Smooth muscle cell (in vitro differentiated cells): Measurements from ENCODE around the gene RAB3D. TPM values are rescaled to one million over a fixed set of nuclear protein-coding genes. Genes with fewer than 3 reads are reported as not detected.
"Not testable (repeated sequence)": the region's sequence is repeated elsewhere in the genome, so short reads cannot be mapped to it uniquely, and the experiment has no call there.

Experiments
- DNase-seq: peaks from one replicate; lab custom pipeline; 2025; ENCODE audit not compliant: unreplicated experiment; lab: John Stamatoyannopoulos, UW
- H2AFZ ChIP-seq: fragments of 200-600 bp; sonication (generic); 2 replicates; pipeline ENCODE4 v1.6.0; 2016; ENCODE audit warnings: antibody characterized with exemption, low read depth, mild to moderate bottlenecking
- H3F3A ChIP-seq: fragments of 200-600 bp; sonication (generic); 2 replicates; pipeline ENCODE4 v1.6.0; 2017; ENCODE audit warnings: antibody characterized with exemption, low read depth
- H3K27ac ChIP-seq: fragments of 200-600 bp; sonication (generic); 2 replicates; pipeline ENCODE4 v1.5.1; 2016; ENCODE audit warnings: low read depth, mild to moderate bottlenecking
- H3K27me3 ChIP-seq: fragments of 200-600 bp; sonication (generic); 2 replicates; pipeline ENCODE4 v1.6.1; 2016; ENCODE audit warnings: low read depth, mild to moderate bottlenecking
- H3K36me3 ChIP-seq: fragments of 200-600 bp; sonication (generic); 2 replicates; pipeline ENCODE4 v1.5.1; 2016; ENCODE audit warnings: low read depth
- H3K4me1 ChIP-seq: fragments of 200-600 bp; sonication (generic); 2 replicates; pipeline ENCODE4 v1.5.1; 2016; ENCODE audit warnings: low read depth
- H3K4me2 ChIP-seq: fragments of 200-600 bp; sonication (generic); 2 replicates; pipeline ENCODE4 v1.6.0; 2016; ENCODE audit warnings: mild to moderate bottlenecking
- H3K4me3 ChIP-seq: fragments of 200-600 bp; sonication (generic); 2 replicates; pipeline ENCODE4 v1.5.1; 2016; ENCODE audit warnings: mild to moderate bottlenecking
- H3K79me2 ChIP-seq: fragments of 200-600 bp; sonication (generic); 2 replicates; pipeline ENCODE4 v1.6.0; 2016; ENCODE audit warnings: low read depth, mild to moderate bottlenecking
- H3K9ac ChIP-seq: fragments of 200-600 bp; sonication (generic); 2 replicates; pipeline ENCODE4 v1.6.0; 2016; ENCODE audit warnings: low read depth
- H3K9me3 ChIP-seq: fragments of 200-600 bp; sonication (generic); replicated peaks from 2 replicates; pipeline ENCODE4 v1.5.1; 2016; ENCODE audit warnings: low read depth
- H4K20me1 ChIP-seq: fragments of 200-600 bp; sonication (generic); 2 replicates; pipeline ENCODE4 v1.6.0; 2016; ENCODE audit warnings: low read depth
- WGBS: methylation state at CpG from one replicate; pipeline ENCODE4 v1.1.7; 2016; ENCODE audit warnings: low lambda C conversion rate; 5-methylcytosine and 5-hydroxymethylcytosine counted together
- polyA plus RNA-seq: library from polyadenylated mRNA; unstranded; fragments of >200 nt; fragmentation: Nextera tagmentation; extraction: Ambion mirVana; gene quantifications from 2 replicates; pipeline ENCODE4 v1.2.1, GENCODE V29; 2016
- total RNA-seq: library from RNA; depleted of rRNA; stranded (reverse); fragments of >200 nt; gene quantifications from 2 replicates; pipeline ENCODE4 v1.2.3, GENCODE V29; 2014
- TF ChIP-seq, protein P1 (sequence below): fragments of 200-600 bp; sonication (generic); IDR thresholded peaks from 2 replicates; pipeline ENCODE4 v1.5.1; 2017; ENCODE audit warnings: borderline replicate concordance, mild to moderate bottlenecking, antibody characterized with exemption; ENCODE audit not compliant: insufficient read depth, poor library complexity, severe bottlenecking

Gene RAB3D
- total and polyA plus RNA-seq, 2 experiments from 2014 or later = 7.3 to 11.0 TPM

GRCh38 chr19:11321191-11322126 is 18.0 kb downstream of the RAB3D start:
- Histone ChIP-seq H3K79me2 (no peaks in the 10 kb centered on the region), H3K9ac (no peak overlapping the region), H3K9me3 (no peaks in the 10 kb centered on the region), H2AFZ (no peak overlapping the region), H3K4me1 (no peaks in the 10 kb centered on the region), H3K27ac (no peak overlapping the region), H4K20me1 (no peaks in the 10 kb centered on the region), H3F3A (peaks cover 7% of the 10 kb centered on the region), H3K36me3 (no peaks in the 10 kb centered on the region), H3K4me2 (no peak overlapping the region), H3K4me3 (no peak overlapping the region), H3K27me3 (no peaks in the 10 kb centered on the region)
- DNase-seq = no peak
- TF ChIP-seq, protein P1, sequence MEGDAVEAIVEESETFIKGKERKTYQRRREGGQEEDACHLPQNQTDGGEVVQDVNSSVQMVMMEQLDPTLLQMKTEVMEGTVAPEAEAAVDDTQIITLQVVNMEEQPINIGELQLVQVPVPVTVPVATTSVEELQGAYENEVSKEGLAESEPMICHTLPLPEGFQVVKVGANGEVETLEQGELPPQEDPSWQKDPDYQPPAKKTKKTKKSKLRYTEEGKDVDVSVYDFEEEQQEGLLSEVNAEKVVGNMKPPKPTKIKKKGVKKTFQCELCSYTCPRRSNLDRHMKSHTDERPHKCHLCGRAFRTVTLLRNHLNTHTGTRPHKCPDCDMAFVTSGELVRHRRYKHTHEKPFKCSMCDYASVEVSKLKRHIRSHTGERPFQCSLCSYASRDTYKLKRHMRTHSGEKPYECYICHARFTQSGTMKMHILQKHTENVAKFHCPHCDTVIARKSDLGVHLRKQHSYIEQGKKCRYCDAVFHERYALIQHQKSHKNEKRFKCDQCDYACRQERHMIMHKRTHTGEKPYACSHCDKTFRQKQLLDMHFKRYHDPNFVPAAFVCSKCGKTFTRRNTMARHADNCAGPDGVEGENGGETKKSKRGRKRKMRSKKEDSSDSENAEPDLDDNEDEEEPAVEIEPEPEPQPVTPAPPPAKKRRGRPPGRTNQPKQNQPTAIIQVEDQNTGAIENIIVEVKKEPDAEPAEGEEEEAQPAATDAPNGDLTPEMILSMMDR = no peak
- 93% methylated on average over 14 of the region's 14 CpGs for WGBS

DNA sequence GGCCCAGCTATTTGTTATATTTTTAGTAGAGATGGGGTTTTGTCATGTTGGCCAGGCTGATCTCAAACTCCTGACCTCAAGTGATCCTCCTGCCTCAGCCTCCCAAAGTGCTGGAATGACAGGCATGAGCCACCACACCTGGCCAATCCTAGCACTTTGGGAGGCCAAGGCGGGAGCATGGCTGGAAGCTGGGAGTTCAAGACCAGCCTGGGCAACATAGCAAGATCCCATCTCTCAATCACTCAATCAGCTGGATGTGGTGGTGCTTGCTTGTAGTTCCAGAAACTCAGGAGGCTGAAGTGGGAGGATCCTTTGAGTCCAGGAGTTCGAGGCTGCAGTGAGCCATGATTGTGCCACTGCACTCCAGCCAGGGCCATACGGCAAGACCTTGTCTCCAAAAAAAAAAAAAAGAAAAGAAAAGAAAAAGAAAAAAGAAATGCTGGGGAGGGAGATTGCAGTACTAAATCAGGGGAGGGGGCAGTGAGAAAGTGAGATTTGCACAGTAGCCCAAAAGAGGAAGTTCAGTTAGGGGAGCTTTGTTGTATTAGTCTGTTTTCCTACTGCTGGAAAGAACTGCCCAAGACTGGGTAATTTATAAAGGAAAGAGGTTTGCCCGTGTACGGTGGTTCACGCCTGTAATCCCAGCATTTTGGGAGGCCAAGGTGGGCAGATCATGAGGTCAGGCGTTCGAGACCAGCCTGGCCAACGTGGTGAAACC is 19.0 kb downstream of the RAB3D start:
- not testable (repeated sequence) for H3K27ac ChIP-seq, H3F3A ChIP-seq, H2AFZ ChIP-seq, H3K4me1 ChIP-seq, H3K4me3 ChIP-seq, H3K79me2 ChIP-seq, DNase-seq, H3K9ac ChIP-seq, H3K9me3 ChIP-seq, H3K4me2 ChIP-seq, H3K27me3 ChIP-seq, H4K20me1 ChIP-seq, H3K36me3 ChIP-seq
- WGBS = 98% methylated on average over 9 of the region's 9 CpGs

- no peak overlapping the region for H3K9ac ChIP-seq
These were observed 33.1 kb downstream of the RAB3D start for GRCh38 chr19:11306337-11306736.

GRCh38 chr19:11304936-11305335 is 34.5 kb downstream of the RAB3D start:
- H3K27ac ChIP-seq = no peak overlapping the region
- no peak overlapping the region for H3K9ac ChIP-seq
- H3K36me3 ChIP-seq = no peaks in the 10 kb centered on the region
- no peaks in the 10 kb centered on the region for H4K20me1 ChIP-seq
- H3F3A ChIP-seq = no peaks in the 10 kb centered on the region
- H3K79me2 ChIP-seq = no peaks in the 10 kb centered on the region
- DNase-seq = no peak
- TF ChIP-seq, protein P1 = no peak
- no peaks in the 10 kb centered on the region for H3K27me3 ChIP-seq
- no peak overlapping the region for H3K4me2 ChIP-seq
- H3K4me3 ChIP-seq = no peak overlapping the region
- H2AFZ ChIP-seq = no peak overlapping the region
- H3K4me1 ChIP-seq = no peaks in the 10 kb centered on the region
- no peaks in the 10 kb centered on the region for H3K9me3 ChIP-seq
- 96% methylated on average over 5 of the region's 5 CpGs for WGBS

More at GRCh38 chr19:11306337-11306736, 33.1 kb downstream of the RAB3D start:
- Histone ChIP-seq H3K36me3 (no peaks in the 10 kb centered on the region), H3K4me1 (no peaks in the 10 kb centered on the region), H3K9me3 (no peaks in the 10 kb centered on the region), H2AFZ (no peak overlapping the region), H3K4me2 (no peak overlapping the region), H3F3A (no peaks in the 10 kb centered on the region), H3K27ac (no peak overlapping the region), H3K4me3 (no peak overlapping the region), H3K79me2 (no peaks in the 10 kb centered on the region), H3K27me3 (no peaks in the 10 kb centered on the region), H4K20me1 (no peaks in the 10 kb centered on the region)
- WGBS = 89% methylated on average over 9 of the region's 9 CpGs
- TF ChIP-seq, protein P1 = no peak
- DNase-seq = no peak
